ENCODE data around the gene CMAS. TPM values are rescaled to one million over a fixed set of nuclear protein-coding genes. Genes with fewer than 3 reads are reported as not detected.

The CMAS gene
- total RNA-seq (2022; extraction: Qiagen RNA extraction) = 38.6 to 45.5 TPM (median 43.2 TPM) in 5 replicates

DNA sequence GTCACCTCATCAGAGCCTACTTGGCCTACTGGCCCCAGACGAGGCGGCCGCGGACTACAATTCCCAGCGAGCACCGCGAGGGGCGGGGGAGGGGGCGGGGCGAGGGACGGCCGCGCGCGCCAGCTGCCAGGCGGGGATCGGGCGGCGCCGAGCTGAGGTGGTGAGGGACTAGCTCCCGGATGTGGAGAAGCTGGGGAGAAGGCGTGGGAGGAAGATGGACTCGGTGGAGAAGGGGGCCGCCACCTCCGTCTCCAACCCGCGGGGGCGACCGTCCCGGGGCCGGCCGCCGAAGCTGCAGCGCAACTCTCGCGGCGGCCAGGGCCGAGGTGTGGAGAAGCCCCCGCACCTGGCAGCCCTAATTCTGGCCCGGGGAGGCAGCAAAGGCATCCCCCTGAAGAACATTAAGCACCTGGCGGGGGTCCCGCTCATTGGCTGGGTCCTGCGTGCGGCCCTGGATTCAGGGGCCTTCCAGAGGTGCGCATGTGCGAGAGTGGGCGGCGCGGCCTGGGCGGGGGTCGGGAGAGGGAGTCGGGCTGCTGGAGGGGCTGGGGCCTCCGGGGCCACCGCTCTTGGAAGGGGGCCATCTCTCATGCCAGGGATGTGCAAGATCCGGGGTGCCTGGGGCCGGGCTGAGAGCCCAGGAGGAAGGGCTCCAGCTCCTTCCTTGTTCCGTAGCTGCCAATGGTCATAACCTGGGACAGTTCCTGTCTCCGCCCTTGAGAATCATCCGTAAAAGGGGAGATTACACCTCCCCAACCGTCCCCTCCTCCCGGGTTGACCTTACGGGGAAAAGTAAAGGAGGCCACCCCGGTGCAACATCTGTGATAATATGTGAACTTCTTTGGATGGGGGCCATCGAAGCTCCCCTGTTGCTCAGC lies at the start of gene CMAS:
TSS of gene CMAS (plus strand) at position 129 of the 878 bp plus-strand sequence. CDS start at position 215, 86 bp downstream.

Other genes starting within 250 kb of the CMAS start
- 0.02 to 0.05 TPM in 2 of 5 replicates, not detected in the others for gene ABCC9, start 104.8 kb upstream of the CMAS start, total RNA-seq (2022; extraction: Qiagen RNA extraction)

Data from A549 treated with Hydrocortisone at 1 μM for 4 hours (cell line).